HEK293T (cell line): ENCODE measurements around the gene FAM240A.

Experiments
- BHLHE40 ChIP-seq: fragments of 450-650 bp; IDR thresholded peaks from 2 replicates; pipeline ENCODE4 v1.6.1; 2016; ENCODE audit warnings: mild to moderate bottlenecking, moderate library complexity, borderline replicate concordance
- ELF4 ChIP-seq: fragments of 450-650 bp; IDR thresholded peaks from 2 replicates; pipeline ENCODE4 v1.6.1; 2017; ENCODE audit warnings: antibody characterized with exemption
- FOXK2 ChIP-seq: fragments of 450-650 bp; IDR thresholded peaks from 2 replicates; pipeline ENCODE4 v1.6.1; 2016; ENCODE audit warnings: mild to moderate bottlenecking
- HDGF ChIP-seq: fragments of 450-650 bp; IDR thresholded peaks from 2 replicates; pipeline ENCODE4 v1.6.1; 2017; ENCODE audit warnings: antibody characterized with exemption, borderline replicate concordance
- NFRKB ChIP-seq: fragments of 450-650 bp; IDR thresholded peaks from 2 replicates; pipeline ENCODE4 v1.6.1; 2016; ENCODE audit warnings: mild to moderate bottlenecking, moderate library complexity
- SP1 ChIP-seq: fragments of 450-650 bp; IDR thresholded peaks from 2 replicates; pipeline ENCODE4 v1.6.1; 2017
- SUZ12 ChIP-seq: fragments of 450-650 bp; IDR thresholded peaks from 2 replicates; pipeline ENCODE4 v1.6.1; 2016; ENCODE audit warnings: mild to moderate bottlenecking
- ZNF384 ChIP-seq: fragments of 450-650 bp; IDR thresholded peaks from 2 replicates; pipeline ENCODE4 v1.6.1; 2016

- TF ChIP-seq HDGF (no peak), ELF4 (no peak), SP1 (no peak), BHLHE40 (no peak), FOXK2 (no peak), ZNF384 (no peak), NFRKB (no peak), SUZ12 (no peak)
Observed at GRCh38 chr3:46629551-46630517, 17.5 kb downstream of the FAM240A start.
